ENCODE results near the gene CNOT6.

- TF ChIP-seq CTCF (IDR thresholded peaks at IDR 0.05) (no peak), EP300 (IDR thresholded peaks at IDR 0.05) (no peak), POLR2AphosphoS5 (IDR thresholded peaks at IDR 0.05) (no peak)
Observed at GRCh38 chr5:180466316-180466715, 27.9 kb upstream of the CNOT6 start.
